GM12875 (cell line): ENCODE results near the gene ZFP90.

Source experiments
- H3K4me3 ChIP-seq: one replicate; pipeline ENCODE4 v1.5.1; 2011; ENCODE audit warnings: low read depth, low read length, control low read depth
- TF ChIP-seq, protein P1 (sequence below): IDR thresholded peaks from 2 replicates; pipeline ENCODE4 v1.5.1; 2011; ENCODE audit warnings: low read depth, mild to moderate bottlenecking, control low read depth, inconsistent platforms, low read length, moderate library complexity, borderline replicate concordance; ENCODE audit not compliant: insufficient read depth

The ZFP90 gene

GRCh38 chr16:68508013-68508412 lies 31.1 kb upstream of the ZFP90 start:
- H3K4me3 ChIP-seq, result no peak overlapping the region
- TF ChIP-seq, protein P1, sequence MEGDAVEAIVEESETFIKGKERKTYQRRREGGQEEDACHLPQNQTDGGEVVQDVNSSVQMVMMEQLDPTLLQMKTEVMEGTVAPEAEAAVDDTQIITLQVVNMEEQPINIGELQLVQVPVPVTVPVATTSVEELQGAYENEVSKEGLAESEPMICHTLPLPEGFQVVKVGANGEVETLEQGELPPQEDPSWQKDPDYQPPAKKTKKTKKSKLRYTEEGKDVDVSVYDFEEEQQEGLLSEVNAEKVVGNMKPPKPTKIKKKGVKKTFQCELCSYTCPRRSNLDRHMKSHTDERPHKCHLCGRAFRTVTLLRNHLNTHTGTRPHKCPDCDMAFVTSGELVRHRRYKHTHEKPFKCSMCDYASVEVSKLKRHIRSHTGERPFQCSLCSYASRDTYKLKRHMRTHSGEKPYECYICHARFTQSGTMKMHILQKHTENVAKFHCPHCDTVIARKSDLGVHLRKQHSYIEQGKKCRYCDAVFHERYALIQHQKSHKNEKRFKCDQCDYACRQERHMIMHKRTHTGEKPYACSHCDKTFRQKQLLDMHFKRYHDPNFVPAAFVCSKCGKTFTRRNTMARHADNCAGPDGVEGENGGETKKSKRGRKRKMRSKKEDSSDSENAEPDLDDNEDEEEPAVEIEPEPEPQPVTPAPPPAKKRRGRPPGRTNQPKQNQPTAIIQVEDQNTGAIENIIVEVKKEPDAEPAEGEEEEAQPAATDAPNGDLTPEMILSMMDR, result no peak

- no peak overlapping the region for H3K4me3 ChIP-seq
- TF ChIP-seq, protein P1, result no peak
Measured at GRCh38 chr16:68508641-68509240, 30.4 kb upstream of the ZFP90 start.

DNA sequence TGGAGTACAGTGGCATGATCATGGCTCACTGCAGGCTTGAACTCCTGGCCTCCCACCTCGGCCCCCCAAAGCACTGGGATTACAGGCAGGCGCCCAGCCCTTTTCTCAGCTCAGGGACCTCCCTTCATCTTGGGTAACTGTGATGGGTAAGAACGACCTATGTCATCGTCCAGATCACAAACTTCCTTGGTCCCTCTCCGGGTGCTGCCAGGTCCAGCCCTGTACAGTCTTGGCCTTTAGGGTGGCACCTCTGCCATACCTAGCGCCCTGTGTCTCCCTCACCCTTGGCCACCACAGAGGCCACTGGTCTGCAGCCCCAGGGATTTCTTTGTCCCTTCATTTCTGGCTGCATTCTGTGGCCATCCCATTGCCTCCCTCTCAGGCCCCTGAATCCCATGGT lies 29.7 kb upstream of the ZFP90 start:
- H3K4me3 ChIP-seq, result no peak overlapping the region
- TF ChIP-seq, protein P1, result no peak

GRCh38 chr16:68510775-68511174 lies 28.3 kb upstream of the ZFP90 start:
- TF ChIP-seq, protein P1, result no peak
- no peak overlapping the region for H3K4me3 ChIP-seq

DNA sequence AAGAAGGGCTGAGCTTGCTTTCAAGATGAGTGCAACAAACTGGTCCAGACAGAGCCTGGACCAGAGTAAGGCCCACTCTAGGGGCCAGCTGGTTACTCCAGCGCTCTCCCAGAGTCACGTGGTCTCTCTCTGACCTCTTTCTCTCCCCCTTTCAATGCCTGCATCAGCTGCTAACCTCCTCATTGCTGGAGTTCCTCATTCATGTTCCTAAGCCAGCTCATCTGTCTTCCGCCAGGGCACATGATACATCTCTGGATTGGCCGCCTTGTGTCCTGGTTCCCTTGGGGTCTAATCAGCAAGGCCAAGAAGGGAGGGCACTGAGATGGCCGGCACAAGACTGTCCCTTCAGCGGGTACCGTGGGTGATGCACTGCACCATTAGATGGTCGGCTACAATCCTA lies 26.9 kb upstream of the ZFP90 start:
- H3K4me3 ChIP-seq, result no peak overlapping the region
- TF ChIP-seq, protein P1, result no peak

- TF ChIP-seq, protein P1, result no peak
- H3K4me3 ChIP-seq, result no peak overlapping the region
Measured at GRCh38 chr16:68512742-68513141, 26.3 kb upstream of the ZFP90 start.

DNA sequence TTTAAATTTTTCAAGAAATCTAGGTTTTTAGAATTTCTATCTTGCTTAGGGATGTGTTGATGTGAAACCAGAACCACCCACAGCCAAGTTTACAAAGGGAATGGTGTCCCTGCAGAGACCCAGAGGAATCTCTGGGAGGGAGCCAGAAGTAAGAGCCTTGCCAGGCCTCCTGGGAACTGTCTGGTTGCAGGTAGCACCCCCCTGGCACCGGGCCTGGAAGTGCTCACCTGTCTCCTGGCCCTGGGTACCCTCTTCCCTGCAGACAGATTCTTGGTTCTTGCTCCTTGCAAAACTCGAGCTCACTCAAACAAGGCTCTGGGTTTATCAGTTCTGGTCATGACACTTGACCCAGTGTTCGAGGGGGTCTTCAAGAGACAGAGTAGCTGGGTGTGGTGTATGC lies 24.6 kb upstream of the ZFP90 start:
- H3K4me3 ChIP-seq, result no peak overlapping the region
- TF ChIP-seq, protein P1, result no peak
